ENCODE results near the gene MEGF9. TPM values are rescaled to one million over a fixed set of nuclear protein-coding genes. Genes with fewer than 3 reads are reported as not detected.

MEGF9 gene
- total and polyA plus RNA-seq, 2 of the 13 experiments (the other 11 are each of a cell fraction or from before 2014, with no cell fraction given) = 3.1 to 3.3 TPM

- peak; percentile 75 for TF ChIP-seq RXRB (CRISPR knock-in tag; IDR thresholded peaks at IDR 0.05; ENCODE audit: borderline replicate concordance)
- no peak for TF ChIP-seq KLF13 (CRISPR knock-in tag; IDR thresholded peaks at IDR 0.05)
- no peak for TF ChIP-seq ZNF501 (CRISPR knock-in tag; IDR thresholded peaks at IDR 0.05)
- no peak for TF ChIP-seq ZNF225 (CRISPR knock-in tag; IDR thresholded peaks at IDR 0.05)
- TF ChIP-seq LCORL (IDR thresholded peaks at IDR 0.05) = no peak
- TF ChIP-seq LCORL (CRISPR knock-in tag; IDR thresholded peaks at IDR 0.05) = no peak
- TF ChIP-seq ZBTB44 (CRISPR knock-in tag; IDR thresholded peaks at IDR 0.05) = no peak
- no peak for TF ChIP-seq SAP130 (CRISPR knock-in tag; IDR thresholded peaks at IDR 0.05; ENCODE audit: low read depth)
- 0 out of 2 replicates have a peak, but pooled peaks have one; percentile 53 for TF ChIP-seq HMG20B (CRISPR knock-in tag; conservative IDR thresholded peaks at IDR 0.05)
- TF ChIP-seq ZNF407 (CRISPR knock-in tag; IDR thresholded peaks at IDR 0.05; ENCODE audit: not compliant biosample characterization) = no peak
- TF ChIP-seq CBX5 (CRISPR knock-in tag; IDR thresholded peaks at IDR 0.05; ENCODE audit: borderline replicate concordance) = peak; percentile 68
- no peak for TF ChIP-seq POGK (CRISPR knock-in tag; conservative IDR thresholded peaks at IDR 0.05)
- no peak for TF ChIP-seq ZXDC (CRISPR knock-in tag; IDR thresholded peaks at IDR 0.05)
- TF ChIP-seq MED13 (CRISPR knock-in tag; IDR thresholded peaks at IDR 0.05) = no peak
- no peak for TF ChIP-seq TAF1 (CRISPR knock-in tag; IDR thresholded peaks at IDR 0.05)
- TF ChIP-seq MIER3 (CRISPR knock-in tag; IDR thresholded peaks at IDR 0.05; ENCODE audit: borderline replicate concordance) = no peak; the same call in 1 of the 2 replicates
Observed at GRCh38 chr9:120735415-120736126, 21.3 kb upstream of the MEGF9 start (continued).
